Measurements from ENCODE around the gene ATCAY.
"Not testable (repeated sequence)": the region's sequence is repeated elsewhere in the genome, so short reads cannot be mapped to it uniquely, and the experiment has no call there.

ATCAY gene

DNA sequence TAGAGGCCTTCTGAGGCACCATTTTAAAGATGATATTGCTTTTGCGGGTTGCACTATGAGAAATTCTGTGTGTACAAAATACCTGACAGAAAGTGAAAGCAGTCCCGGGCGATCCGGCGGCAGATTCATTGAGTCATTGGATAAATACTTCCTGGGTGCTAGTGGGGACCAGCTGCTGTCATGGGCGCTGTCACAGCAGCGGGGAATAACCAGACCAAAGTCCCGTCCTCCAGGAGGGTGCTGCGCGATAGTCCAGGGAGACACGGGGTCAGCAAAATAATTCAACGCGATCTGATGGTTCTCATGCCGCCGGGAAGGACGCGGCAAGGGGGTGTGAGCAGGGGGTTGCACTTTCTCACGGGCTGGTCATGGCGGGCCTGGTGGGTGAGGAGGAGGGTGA lies 25.2 kb upstream of the ATCAY start:
- no peak for DNase-seq (ENCODE audit: low read depth)

- DNase-seq (ENCODE audit: low read depth), result no peak
Observed at GRCh38 chr19:3857449-3858003, 23.0 kb upstream of the ATCAY start.

DNA sequence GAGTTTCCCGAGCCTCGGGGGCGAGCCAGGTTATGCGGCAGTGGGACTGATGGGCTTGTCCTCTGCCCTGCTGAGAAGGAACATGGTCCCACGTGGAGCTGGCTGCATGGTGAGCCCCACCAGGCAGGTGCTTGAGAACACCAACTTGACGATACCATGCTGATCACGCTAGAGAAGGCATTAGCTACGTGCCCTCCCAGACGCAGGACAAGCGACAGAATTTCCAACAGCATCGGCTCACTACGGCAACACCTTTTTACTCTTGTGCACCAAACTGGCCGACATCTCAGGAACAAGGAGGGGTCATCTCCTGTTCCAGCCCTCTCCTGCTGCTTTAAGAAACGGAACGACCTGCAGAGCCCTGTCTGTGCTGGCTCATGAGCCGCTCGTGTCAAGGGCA lies 20.0 kb upstream of the ATCAY start:
- DNase-seq (ENCODE audit: low read depth), result no peak

GRCh38 chr19:3862826-3863500 lies 17.5 kb upstream of the ATCAY start:
- no peak for DNase-seq (ENCODE audit: low read depth)

GRCh38 chr19:3863648-3864047 lies 16.8 kb upstream of the ATCAY start:
- DNase-seq (ENCODE audit: low read depth), result no peak

- no peak for DNase-seq (ENCODE audit: low read depth)
Observed at GRCh38 chr19:3866910-3867638, 13.4 kb upstream of the ATCAY start.

- no peak for DNase-seq (ENCODE audit: low read depth)
Observed at GRCh38 chr19:3867971-3868769, 12.3 kb upstream of the ATCAY start.

DNA sequence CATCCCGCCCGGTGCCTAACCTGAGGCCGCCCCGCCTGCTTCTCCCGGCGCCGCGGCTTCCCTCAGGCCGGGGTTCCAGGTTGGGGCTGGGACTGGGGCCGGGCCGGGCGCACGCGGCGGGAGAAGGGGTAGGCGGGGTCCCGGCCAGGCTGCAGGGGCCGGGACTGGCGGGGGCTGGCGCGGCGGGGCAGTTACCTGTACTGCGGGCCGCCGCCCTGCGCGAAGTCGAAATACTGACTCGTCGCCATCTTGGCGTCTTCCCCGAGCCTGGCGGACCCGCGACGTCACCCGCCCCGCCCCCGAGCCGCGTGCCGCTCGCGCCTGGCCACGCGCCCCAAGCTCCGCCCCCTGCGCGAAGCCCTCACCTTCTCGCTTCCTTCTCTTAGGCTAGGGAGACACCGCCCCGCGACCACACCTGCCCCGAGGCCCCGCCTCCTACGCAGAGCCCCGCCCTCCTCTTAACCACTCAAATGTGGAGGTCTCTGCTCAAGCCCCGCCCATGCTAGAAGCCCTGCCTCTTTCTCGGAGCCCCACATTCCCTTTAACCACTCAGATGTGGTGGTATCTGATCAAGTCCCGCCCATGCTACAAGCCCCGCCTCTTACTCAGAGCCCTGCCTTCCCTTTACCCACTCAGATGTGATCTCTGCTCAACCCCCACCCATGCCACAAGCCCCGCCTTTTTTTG lies 11.6 kb upstream of the ATCAY start, which contains the start of gene ZFR2:
Gene ZFR2, minus strand, starts transcription at position 269 of the 687 bp plus-strand sequence. Its CDS starts 21 bp downstream, at position 248.
- no peak for DNase-seq (ENCODE audit: low read depth)

DNA sequence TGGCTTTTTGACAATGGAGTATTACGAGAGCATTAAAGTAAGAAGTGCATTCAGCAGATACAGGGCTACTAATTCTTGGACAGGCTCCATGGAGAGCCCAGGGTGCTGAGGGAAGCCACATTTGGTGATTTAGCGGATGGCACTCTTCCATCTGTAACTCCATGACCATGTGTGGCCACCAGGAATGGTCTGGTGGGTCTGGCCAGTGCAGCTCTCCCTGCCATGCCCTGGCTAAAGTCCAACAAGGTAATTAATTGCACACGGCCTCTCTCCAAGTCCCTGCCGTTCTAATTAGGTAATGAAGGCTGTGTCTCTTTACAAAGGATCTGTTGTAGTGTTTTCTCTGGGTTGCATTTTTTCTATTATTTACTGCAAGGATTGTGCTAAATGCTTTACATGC lies 7.3 kb upstream of the ATCAY start:
- DNase-seq (ENCODE audit: low read depth), result no peak

- not testable (repeated sequence) for DNase-seq (ENCODE audit: low read depth)
Observed at GRCh38 chr19:3874695-3875094, 5.8 kb upstream of the ATCAY start.

DNA sequence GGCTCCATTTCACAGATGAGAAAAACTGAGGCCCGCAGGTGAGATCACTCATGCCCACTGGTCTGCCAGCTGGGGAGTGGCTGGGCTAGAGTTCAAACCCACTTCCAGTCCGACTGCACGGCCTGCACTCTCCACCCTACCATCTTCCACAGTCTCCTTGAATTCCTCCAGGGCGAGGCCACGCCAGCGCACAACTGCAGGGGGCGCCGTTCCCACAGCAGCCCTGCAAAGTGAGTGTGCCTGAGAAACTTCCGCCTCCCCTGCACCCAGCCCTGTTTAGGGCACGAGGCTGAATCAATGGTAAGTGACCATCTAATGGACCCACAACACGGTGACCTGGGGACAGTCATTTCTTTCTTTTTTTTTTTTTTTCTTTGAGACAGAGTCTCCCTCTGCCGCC lies 829 bp upstream of the ATCAY start:
- DNase-seq (ENCODE audit: low read depth), result no peak

GRCh38 chr19:3881272-3882040 lies 971 bp downstream of the ATCAY start:
- DNase-seq (ENCODE audit: low read depth), result no peak

DNA sequence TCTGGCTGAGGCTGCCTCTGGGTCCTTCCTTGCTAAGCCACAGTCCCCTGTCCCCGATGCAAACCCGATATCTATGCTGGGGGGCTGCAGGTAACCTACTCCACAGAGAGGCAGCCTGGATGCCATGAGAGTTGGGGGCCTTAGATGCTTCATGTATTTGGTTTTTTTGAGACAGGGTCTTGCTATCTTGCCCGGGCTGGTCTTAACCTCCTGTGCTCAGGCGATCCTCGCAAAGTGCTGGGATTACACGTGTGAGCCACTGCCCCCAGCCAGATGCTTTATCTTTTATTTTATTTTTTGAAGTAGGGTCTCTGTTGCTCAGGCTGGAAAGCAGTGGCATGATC lies 1.5 kb downstream of the ATCAY start:
- no peak for DNase-seq (ENCODE audit: low read depth)

- no peak for DNase-seq (ENCODE audit: low read depth)
Observed at GRCh38 chr19:3890591-3890990, 10.1 kb downstream of the ATCAY start.

GRCh38 chr19:3893509-3894179 lies 13.2 kb downstream of the ATCAY start:
- no peak for DNase-seq (ENCODE audit: low read depth)

- not testable (repeated sequence) for DNase-seq (ENCODE audit: low read depth)
Observed at GRCh38 chr19:3894959-3895358, 14.5 kb downstream of the ATCAY start.

DNA sequence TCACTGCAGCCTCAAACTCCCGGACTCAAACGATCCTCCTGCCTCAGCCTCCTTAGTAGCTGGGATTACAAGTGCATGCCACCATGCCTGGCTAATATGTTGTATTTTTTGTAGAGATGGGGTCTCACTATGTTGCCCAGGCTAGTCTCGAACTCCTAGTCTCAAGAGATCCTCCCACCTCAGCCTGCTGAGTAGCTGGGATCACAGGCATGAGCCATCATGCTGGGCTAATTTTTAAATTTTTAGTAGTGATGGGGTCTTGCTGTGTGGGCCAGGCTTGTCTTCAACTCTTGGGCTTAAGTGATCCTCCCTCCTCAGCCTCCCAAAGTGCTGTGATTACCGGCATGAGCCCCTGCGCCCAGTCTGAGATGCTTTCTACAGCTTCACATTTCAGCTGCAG lies 15.3 kb downstream of the ATCAY start:
- DNase-seq (ENCODE audit: low read depth), result no peak

DNA sequence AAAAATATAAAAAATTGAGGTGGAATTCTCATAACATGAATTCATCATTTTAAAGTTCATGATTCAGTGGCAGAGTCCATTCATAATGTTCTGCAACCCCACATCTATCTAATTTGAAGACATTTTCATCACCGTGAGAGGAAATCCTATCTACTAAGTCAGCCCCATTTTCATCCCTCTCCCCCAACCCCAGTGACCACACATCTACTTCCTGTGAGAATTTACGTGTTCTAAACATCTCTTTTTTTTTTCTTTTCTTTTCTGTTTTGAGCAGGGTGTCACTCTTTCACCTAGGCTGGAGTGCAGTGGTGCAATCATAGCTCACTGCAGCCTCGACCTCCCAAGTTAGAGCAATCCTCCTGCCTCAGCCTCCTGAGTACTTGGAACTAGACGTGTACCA lies 17.5 kb downstream of the ATCAY start:
- no peak for DNase-seq (ENCODE audit: low read depth)

- DNase-seq (ENCODE audit: low read depth), result no peak
Observed at GRCh38 chr19:3898426-3898825, 17.9 kb downstream of the ATCAY start.

- no peak for DNase-seq (ENCODE audit: low read depth)
Observed at GRCh38 chr19:3899531-3900294, 19.2 kb downstream of the ATCAY start.
